Measurements from ENCODE around the gene PPP2R5B.

PPP2R5B gene

DNA sequence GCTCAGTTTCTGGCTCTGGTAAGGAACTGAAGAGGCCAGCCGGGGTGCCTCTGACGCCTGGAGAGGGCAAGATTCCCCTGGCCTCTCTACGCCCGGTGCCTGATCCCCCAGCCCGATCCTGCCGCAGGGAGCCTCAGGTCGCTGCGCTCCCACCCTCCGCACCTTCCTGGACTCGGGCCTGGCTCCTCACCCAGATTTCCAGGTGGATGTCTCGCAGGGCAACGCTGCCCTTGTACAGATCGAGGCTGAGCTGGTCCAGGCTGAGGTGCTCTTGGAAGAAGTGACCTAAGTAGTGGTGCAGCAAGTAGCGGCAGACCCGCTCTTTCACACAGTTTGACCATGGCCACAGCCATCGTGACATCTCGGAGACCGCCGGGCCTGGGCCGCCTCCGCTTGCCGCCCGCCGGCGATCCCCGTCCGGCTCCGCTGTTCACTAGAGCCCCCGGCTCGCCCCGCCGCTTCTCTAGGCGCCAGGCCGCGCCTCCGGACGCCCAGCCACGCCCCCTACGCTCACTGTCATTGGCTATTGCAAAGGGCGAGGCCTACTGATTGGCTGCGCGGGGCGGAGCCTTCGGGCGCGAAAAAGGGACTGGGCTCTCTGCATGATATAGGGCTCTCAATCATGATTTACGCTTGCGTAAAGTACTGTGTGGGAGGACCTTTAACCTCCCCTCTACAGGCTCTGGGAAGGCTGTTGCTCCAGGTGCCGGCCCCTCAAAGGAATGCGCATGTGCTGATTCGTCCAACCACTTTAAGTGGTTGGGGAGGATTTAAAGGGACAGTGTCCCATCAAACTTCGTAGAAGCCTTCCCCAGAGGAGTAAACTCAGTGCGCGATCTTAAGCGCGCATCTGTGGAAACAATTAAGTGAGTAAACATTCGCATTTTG is 7.5 kb upstream of the PPP2R5B start, which contains the start of gene ATG2A:
ATG2A (minus strand) TSS at position 435 of the 888 bp plus-strand sequence; CDS start at position 361, 74 bp downstream.
- in situ Hi-C loops (cut with HindIII; ENCODE audit: low pct_unique_long_range_greater_than_20kb, low sequenced_read_pairs): no loop called here
- peak; percentile 99 to 100 for DNase-seq (ENCODE audit: low read depth in 1 of 2, low spot score in 1 of 2)
- no peak for TF ChIP-seq JUND (IDR thresholded peaks at IDR 0.05; ENCODE audit: low read depth)

DNA sequence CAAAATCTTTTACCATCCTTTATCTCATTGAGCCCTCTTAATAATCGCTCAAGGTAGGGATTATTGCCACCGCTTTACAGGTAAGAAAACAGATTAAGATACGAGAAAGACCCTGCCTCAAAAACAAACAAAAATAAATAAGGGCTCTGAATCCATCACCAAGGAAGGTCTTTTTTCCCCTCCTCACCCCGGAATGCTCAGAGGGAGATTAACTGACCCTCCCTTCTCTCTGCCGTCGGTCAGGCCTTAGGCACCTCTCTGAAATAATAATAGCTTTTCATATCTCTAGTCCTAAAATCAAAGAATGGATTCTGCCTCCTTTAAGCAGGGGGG is 6.9 kb upstream of the PPP2R5B start:
- DNase-seq (ENCODE audit: low read depth in 1 of 2, low spot score in 1 of 2): no peak
- in situ Hi-C loops (cut with HindIII; ENCODE audit: low pct_unique_long_range_greater_than_20kb, low sequenced_read_pairs): no loop called here
- no peak for TF ChIP-seq JUND (IDR thresholded peaks at IDR 0.05; ENCODE audit: low read depth)

DNA sequence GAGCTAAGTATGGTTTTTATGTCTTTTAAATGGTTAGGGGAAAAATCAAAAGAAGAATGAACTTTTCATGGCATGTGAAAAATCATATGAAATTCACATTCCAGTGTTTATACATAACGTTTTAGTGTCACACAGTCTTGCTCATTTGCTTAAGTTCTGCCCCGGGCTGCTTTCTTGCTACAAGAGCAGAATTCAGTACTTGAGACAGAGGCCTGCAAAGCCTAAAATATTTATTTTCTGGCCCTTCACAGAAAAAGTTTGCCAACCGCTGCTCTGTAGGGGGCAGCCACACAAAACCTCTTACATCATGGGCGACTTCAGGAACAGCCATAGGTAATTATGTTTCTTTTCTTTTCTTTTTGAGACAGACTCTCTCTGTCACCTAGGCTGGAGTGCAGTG is 6.5 kb upstream of the PPP2R5B start:
- TF ChIP-seq JUND (IDR thresholded peaks at IDR 0.05; ENCODE audit: low read depth): no peak
- in situ Hi-C loops (cut with HindIII; ENCODE audit: low pct_unique_long_range_greater_than_20kb, low sequenced_read_pairs): no loop called here
- peak in 1 of 2 experiments; percentile 34 for DNase-seq (ENCODE audit: low read depth in 1 of 2, low spot score in 1 of 2)

DNA sequence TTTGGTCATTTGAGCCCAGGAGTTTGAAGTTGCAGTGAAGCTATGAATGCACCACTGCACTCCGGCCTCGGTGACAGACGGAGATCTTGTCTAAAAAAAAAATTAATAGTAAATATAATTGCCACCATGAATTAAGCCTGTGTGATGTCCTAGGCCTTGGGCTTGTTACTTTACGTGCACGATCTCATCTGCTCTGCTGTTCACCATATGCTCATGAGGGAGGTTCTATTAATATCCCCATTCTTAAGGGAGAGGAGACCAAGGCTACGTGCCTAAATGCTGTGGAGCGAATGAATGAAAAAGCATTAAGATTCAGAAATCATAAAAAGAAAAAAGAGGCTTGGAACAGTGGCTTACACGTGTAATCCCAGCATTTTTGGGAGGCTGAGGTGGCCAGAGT is 4.9 kb upstream of the PPP2R5B start:
- DNase-seq (ENCODE audit: low read depth in 1 of 2, low spot score in 1 of 2): no peak
- TF ChIP-seq JUND (IDR thresholded peaks at IDR 0.05; ENCODE audit: low read depth): no peak
- in situ Hi-C loops (cut with HindIII; ENCODE audit: low pct_unique_long_range_greater_than_20kb, low sequenced_read_pairs): no loop called here

DNA sequence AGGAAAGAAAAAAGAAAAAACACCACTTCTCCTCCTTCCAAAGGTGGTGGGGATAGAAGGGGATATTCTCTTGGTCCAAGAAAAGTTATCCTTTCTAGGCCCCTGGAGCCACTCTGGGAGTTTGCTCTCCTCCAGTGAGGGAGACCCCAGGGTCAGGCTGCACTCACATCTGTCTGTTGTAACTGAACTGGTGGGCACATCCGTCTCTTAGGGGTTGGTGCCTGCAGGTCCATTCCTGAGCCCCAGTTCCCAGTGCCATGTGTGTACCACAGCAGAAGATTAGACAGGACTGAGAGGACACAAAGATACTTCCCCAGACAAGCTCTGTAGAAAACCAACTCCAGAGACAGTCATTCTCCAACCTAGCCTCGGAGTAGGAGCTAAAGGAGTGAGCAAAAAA is 4.4 kb upstream of the PPP2R5B start:
- in situ Hi-C loops (cut with HindIII; ENCODE audit: low pct_unique_long_range_greater_than_20kb, low sequenced_read_pairs): no loop called here
- no peak for TF ChIP-seq JUND (IDR thresholded peaks at IDR 0.05; ENCODE audit: low read depth)
- no peak for DNase-seq (ENCODE audit: low read depth in 1 of 2, low spot score in 1 of 2)

DNA sequence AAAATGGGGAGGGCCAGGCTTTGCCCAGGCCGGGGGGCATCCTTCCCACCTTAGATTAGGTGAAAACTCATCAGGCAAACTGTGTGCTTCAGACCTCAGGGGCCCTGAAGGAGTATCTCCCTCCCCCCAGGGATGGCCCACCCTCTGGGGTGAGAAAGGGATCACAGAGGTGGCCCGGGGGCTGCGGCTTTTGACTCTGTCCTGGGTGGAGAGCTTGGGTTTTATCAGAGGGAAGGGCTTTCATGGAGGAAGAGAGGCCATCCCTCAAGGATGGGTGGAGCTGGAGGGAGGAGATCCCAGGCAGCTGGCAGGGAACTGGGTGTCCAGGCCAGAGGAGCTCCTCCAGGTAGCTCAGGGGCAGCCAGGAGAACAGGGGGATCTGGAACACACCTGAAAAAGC is 3.1 kb upstream of the PPP2R5B start:
- in situ Hi-C loops (cut with HindIII; ENCODE audit: low pct_unique_long_range_greater_than_20kb, low sequenced_read_pairs): no loop called here
- no peak for TF ChIP-seq JUND (IDR thresholded peaks at IDR 0.05; ENCODE audit: low read depth)
- DNase-seq (ENCODE audit: low read depth in 1 of 2, low spot score in 1 of 2): no peak

DNA sequence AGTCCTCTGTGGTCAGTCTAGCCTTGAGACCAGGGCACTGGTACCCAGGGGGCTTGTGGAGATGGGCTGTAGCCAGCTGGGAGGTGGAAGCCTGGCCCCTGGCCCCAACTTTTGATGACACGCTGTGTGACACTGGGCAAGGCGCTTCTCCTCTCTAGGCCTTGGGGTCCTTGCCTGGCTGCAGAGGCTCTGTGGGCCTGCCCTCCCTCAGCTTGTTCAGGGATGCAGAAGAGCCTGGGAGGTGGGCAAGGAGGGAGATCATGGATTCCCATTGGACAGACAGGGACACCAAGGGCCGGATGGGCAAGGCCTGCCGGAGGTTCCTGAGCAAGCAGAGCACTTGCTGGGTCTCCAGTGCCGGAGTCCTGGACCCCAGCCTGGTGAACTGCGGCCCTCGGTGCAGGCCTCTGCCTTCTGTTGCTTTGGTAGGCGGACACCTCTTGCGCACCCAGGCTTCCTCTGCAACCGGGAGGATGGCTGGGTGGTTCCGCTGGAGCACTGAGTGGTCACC is 1.3 kb upstream of the PPP2R5B start:
- in situ Hi-C loops (cut with HindIII; ENCODE audit: low pct_unique_long_range_greater_than_20kb, low sequenced_read_pairs): no loop called here
- no peak for DNase-seq (ENCODE audit: low read depth in 1 of 2, low spot score in 1 of 2)
- TF ChIP-seq JUND (IDR thresholded peaks at IDR 0.05; ENCODE audit: low read depth): no peak

DNA sequence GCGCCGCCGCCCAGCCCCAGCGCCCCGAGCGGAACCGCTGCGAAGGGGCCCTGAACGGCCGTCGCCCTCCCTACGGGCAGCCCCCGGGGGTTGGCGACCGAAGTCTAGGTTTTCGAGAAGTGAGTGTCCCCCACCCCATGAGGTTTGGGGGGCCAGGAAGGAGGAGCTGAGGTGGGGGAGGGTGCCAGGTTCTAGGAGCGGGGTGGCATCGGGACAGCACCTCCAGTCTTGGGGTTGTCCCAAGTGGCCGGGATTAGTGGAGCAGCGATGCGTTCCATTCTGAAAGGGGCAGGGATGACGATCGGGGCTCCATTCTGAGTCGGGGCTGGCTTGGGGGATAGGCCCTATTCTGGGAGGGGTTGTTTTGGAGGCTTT is 408 bp downstream of the PPP2R5B start:
- no peak for TF ChIP-seq JUND (IDR thresholded peaks at IDR 0.05; ENCODE audit: low read depth)
- peak; percentile 26 to 67 for DNase-seq (ENCODE audit: low read depth in 1 of 2, low spot score in 1 of 2)
- in situ Hi-C loops (cut with HindIII; ENCODE audit: low pct_unique_long_range_greater_than_20kb, low sequenced_read_pairs): no loop called here

DNA sequence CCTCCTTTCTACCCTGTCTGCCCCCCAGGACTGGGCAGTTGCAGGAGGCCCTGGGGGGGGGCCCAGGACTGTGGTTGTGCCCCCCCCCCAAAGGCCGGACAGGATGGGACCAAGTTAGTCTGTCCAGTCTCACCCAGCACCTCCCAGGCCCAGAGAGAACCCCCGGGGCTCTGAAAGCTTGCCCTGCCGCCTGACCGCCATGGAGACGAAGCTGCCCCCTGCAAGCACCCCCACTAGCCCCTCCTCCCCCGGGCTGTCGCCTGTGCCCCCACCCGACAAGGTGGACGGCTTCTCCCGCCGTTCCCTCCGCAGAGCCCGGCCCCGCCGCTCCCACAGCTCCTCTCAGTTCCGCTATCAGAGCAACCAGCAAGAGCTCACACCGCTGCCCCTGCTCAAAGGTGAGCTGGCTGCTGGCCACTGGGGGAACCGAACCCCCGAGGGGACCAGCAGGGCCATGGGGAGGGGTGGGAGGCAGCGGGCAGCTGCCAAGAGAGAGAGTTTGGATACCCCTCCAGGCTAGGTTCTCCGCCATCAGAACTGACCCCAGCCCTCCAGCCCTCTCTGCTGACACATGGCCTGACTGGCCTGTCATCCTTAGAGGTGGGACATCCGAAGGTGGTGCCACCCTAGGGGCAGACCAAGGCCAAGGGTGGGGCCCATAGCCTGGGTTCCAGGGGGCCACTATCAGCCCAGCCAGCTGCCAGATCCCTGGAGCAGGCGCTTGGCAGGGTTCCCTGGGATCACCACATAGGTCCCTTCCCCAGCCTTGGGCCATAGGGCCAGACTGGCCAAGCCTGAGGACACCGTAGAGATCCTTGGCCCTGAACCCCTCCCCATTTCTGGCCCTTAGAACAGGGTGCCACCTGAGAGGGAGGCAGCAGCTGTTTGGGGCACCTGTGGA is 1.3 kb downstream of the PPP2R5B start:
- in situ Hi-C loops (cut with HindIII; ENCODE audit: low pct_unique_long_range_greater_than_20kb, low sequenced_read_pairs): no loop called here

DNA sequence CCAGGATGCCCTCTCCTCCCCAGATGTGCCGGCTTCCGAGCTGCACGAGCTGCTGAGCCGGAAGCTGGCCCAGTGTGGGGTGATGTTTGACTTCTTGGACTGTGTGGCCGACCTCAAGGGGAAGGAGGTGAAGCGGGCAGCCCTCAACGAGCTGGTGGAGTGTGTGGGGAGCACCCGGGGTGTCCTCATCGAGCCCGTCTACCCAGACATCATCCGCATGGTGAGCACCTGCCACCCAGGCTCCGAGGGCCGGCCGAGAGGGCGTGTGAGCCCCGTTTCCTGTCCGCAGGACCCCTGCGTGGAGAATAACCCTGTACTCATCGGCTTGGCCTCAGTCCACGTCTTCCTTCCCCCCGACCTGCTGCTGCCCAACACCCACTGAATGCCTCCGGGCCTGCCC is 2.2 kb downstream of the PPP2R5B start:
- TF ChIP-seq JUND (IDR thresholded peaks at IDR 0.05; ENCODE audit: low read depth): no peak
- no peak for DNase-seq (ENCODE audit: low read depth in 1 of 2, low spot score in 1 of 2)
- in situ Hi-C loops (cut with HindIII; ENCODE audit: low pct_unique_long_range_greater_than_20kb, low sequenced_read_pairs): no loop called here

More for the DNA sequence above, 1.3 kb downstream of the PPP2R5B start:
- no peak for TF ChIP-seq JUND (IDR thresholded peaks at IDR 0.05; ENCODE audit: low read depth)
- no peak for DNase-seq (ENCODE audit: low read depth in 1 of 2, low spot score in 1 of 2)

DNA sequence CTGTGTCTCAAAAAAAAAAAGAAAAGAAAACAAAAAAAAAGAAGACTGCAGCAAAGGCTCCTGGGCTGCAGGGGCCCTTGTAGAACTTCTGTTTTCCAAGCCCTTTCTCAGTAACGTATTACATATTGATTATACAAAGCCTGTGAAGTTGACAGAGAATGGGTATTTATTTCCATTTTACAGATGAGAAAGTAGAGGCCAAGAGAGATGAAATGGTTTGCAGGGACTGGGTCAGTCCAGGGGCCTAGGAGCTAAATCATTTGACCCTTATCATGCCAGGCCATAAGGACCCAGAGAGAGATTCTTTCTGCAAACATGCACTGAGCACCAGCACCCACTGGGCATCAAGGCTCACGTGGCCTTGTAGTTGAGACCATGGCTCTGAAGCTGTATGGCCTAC is 4.5 kb downstream of the PPP2R5B start:
- in situ Hi-C loops (cut with HindIII; ENCODE audit: low pct_unique_long_range_greater_than_20kb, low sequenced_read_pairs): no loop called here
- DNase-seq (ENCODE audit: low read depth in 1 of 2, low spot score in 1 of 2): no peak
- TF ChIP-seq JUND (IDR thresholded peaks at IDR 0.05; ENCODE audit: low read depth): no peak

DNA sequence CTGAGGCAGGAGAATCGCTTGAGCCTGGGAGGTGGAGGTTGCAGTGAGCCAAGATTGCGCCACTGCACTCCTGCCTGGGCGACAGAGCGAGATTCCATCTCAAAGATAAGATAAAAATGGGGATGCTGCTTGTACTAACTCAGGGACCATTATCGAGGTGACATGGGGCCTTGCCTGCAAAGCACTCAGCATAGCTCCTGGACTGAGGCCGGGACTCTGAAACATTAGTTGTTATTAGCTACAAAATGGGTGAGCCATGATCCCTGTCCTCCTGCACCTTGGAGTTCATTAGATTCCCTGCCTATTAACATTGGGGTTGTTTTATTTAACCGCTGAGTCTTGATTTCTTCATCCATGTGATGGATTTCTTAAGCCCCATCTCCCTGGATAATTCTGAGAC is 5.1 kb downstream of the PPP2R5B start:
- in situ Hi-C loops (cut with HindIII; ENCODE audit: low pct_unique_long_range_greater_than_20kb, low sequenced_read_pairs): no loop called here
- no peak for DNase-seq (ENCODE audit: low read depth in 1 of 2, low spot score in 1 of 2)
- no peak for TF ChIP-seq JUND (IDR thresholded peaks at IDR 0.05; ENCODE audit: low read depth)

DNA sequence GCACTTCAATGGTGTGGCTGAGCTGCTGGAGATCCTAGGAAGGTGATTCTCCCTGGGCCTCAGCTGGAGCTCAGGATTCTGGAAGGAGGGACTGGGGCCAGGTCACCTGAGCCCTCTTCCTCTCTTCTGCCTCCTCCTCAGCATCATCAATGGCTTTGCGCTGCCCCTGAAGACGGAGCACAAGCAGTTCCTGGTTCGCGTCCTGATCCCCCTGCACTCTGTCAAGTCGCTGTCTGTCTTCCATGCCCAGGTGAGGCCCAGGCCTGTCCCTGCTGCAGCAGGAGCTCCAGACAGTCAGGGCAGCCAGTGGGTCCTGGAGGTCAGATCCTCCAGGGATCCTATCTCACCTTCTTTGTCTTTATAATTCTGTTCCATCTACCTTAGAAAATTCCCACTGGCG is 5.9 kb downstream of the PPP2R5B start:
- in situ Hi-C loops (cut with HindIII; ENCODE audit: low pct_unique_long_range_greater_than_20kb, low sequenced_read_pairs): no loop called here
- DNase-seq (ENCODE audit: low read depth in 1 of 2, low spot score in 1 of 2): no peak
- TF ChIP-seq JUND (IDR thresholded peaks at IDR 0.05; ENCODE audit: low read depth): no peak
